Ishikawa (cell line): ENCODE results near the gene GRIA4.

ENCODE experiments used
- CEBPB ChIP-seq: IDR thresholded peaks from 2 replicates; pipeline ENCODE4 v1.6.1; 2012
- CREB1 ChIP-seq: IDR thresholded peaks from 2 replicates; pipeline ENCODE4 v1.6.1; 2012; ENCODE audit warnings: low read depth
- EGR1 ChIP-seq: IDR thresholded peaks from 2 replicates; pipeline ENCODE4 v1.6.1; 2012
- EP300 ChIP-seq: IDR thresholded peaks from 2 replicates; pipeline ENCODE4 v1.6.1; 2012; ENCODE audit warnings: borderline replicate concordance
- FOXM1 ChIP-seq: IDR thresholded peaks from 2 replicates; pipeline ENCODE4 v1.6.1; 2012; ENCODE audit warnings: low read depth, borderline replicate concordance
- NFIC ChIP-seq: IDR thresholded peaks from 2 replicates; pipeline ENCODE4 v1.6.1; 2012
- RAD21 ChIP-seq: IDR thresholded peaks from 2 replicates; pipeline ENCODE4 v1.6.1; 2012; ENCODE audit warnings: low read depth
- TAF1 ChIP-seq: IDR thresholded peaks from 2 replicates; pipeline ENCODE4 v1.6.1; 2012; ENCODE audit warnings: low read depth, mild to moderate bottlenecking
- TCF12 ChIP-seq: IDR thresholded peaks from 2 replicates; pipeline ENCODE4 v1.6.1; 2012; ENCODE audit warnings: low read depth
- TEAD4 ChIP-seq: IDR thresholded peaks from 2 replicates; pipeline ENCODE4 v1.6.1; 2012
- YY1 ChIP-seq: IDR thresholded peaks from 2 replicates; pipeline ENCODE4 v1.6.1; 2012; ENCODE audit warnings: low read depth
- ZBTB7A ChIP-seq: IDR thresholded peaks from 2 replicates; pipeline ENCODE4 v1.6.1; 2012; ENCODE audit warnings: low read depth
- TF ChIP-seq, protein P1 (sequence below): IDR thresholded peaks from 2 replicates; pipeline ENCODE4 v1.6.1; 2012; ENCODE audit warnings: low read depth, mild to moderate bottlenecking
- TF ChIP-seq, protein P2 (sequence below): IDR thresholded peaks from 2 replicates; pipeline ENCODE4 v1.6.1; 2012
- TF ChIP-seq, protein P3 (sequence below): IDR thresholded peaks from 2 replicates; pipeline ENCODE4 v1.6.1; 2012

GRIA4 gene

DNA sequence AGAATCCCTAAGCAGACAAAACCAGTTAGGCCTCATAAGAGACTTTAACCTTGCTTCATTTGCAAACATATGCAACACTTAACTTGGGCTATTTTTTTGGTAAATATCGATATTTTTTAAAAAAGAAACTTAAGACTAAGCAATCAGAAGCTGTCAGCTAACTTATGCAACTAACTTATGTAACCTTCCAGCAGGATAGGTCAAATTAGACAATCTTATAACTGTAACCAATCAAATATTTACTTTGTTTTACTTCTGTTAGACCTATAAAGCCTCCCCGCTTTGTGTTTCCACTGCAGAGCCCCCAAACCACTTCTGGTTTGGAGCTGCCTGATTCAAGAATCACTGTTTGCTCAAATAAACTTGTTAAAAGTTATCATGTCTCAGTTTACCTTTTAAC, 404.2 kb downstream of the GRIA4 start:
- TF ChIP-seq YY1, result no peak
- TF ChIP-seq TAF1, result no peak
- TF ChIP-seq TEAD4, result no peak
- TF ChIP-seq CREB1, result no peak
- TF ChIP-seq, protein P1, sequence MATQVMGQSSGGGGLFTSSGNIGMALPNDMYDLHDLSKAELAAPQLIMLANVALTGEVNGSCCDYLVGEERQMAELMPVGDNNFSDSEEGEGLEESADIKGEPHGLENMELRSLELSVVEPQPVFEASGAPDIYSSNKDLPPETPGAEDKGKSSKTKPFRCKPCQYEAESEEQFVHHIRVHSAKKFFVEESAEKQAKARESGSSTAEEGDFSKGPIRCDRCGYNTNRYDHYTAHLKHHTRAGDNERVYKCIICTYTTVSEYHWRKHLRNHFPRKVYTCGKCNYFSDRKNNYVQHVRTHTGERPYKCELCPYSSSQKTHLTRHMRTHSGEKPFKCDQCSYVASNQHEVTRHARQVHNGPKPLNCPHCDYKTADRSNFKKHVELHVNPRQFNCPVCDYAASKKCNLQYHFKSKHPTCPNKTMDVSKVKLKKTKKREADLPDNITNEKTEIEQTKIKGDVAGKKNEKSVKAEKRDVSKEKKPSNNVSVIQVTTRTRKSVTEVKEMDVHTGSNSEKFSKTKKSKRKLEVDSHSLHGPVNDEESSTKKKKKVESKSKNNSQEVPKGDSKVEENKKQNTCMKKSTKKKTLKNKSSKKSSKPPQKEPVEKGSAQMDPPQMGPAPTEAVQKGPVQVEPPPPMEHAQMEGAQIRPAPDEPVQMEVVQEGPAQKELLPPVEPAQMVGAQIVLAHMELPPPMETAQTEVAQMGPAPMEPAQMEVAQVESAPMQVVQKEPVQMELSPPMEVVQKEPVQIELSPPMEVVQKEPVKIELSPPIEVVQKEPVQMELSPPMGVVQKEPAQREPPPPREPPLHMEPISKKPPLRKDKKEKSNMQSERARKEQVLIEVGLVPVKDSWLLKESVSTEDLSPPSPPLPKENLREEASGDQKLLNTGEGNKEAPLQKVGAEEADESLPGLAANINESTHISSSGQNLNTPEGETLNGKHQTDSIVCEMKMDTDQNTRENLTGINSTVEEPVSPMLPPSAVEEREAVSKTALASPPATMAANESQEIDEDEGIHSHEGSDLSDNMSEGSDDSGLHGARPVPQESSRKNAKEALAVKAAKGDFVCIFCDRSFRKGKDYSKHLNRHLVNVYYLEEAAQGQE, result no peak
- no peak for TF ChIP-seq NFIC
- TF ChIP-seq, protein P2, sequence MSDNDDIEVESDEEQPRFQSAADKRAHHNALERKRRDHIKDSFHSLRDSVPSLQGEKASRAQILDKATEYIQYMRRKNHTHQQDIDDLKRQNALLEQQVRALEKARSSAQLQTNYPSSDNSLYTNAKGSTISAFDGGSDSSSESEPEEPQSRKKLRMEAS, result no peak

DNA sequence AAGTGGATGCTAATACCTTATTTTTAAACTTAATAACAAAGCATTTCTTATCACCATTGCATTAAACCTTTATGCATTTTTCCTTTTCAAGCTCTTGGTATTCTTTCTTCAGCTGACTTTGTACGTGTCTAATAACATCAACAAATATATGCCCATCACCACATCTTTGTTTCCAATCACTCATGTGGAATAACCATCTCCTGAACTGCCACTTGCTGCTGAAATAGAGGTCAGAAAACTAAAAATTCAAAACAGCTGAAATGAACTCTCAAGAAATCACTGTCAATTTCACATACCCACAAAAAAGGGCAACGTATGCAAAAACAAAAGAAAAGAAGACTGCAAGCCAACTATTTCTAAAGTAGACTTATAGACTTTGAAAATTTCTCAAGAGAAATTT, 404.7 kb downstream of the GRIA4 start:
- TF ChIP-seq FOXM1, result no peak
- TF ChIP-seq YY1, result no peak
- no peak for TF ChIP-seq EP300
- no peak for TF ChIP-seq EGR1
- TF ChIP-seq, protein P3, sequence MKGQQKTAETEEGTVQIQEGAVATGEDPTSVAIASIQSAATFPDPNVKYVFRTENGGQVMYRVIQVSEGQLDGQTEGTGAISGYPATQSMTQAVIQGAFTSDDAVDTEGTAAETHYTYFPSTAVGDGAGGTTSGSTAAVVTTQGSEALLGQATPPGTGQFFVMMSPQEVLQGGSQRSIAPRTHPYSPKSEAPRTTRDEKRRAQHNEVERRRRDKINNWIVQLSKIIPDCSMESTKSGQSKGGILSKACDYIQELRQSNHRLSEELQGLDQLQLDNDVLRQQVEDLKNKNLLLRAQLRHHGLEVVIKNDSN, result no peak
- TF ChIP-seq RAD21, result no peak
- TF ChIP-seq, protein P1, result no peak
- TF ChIP-seq CEBPB, result no peak
- no peak for TF ChIP-seq CREB1
- TF ChIP-seq TCF12, result no peak
- no peak for TF ChIP-seq ZBTB7A
- no peak for TF ChIP-seq TAF1
- no peak for TF ChIP-seq TEAD4
- TF ChIP-seq, protein P2, result no peak

DNA sequence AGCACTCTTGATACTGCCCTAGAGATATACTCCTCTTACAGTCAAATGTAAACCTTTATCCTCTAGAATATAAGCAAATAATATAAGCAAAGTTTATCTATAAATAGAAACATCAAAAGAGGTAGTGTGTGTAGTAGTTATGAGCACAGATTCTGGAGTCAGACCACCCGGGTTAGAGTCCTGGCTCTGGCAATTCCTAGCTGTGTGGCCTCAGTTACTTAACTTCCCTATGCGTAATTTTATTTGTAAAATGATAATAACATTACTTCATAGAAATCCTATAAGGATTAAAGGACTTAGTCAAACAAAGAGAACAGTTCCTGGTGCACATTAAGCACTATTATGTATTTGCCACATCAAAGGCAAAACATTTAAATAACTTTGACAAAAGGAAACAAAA, 405.2 kb downstream of the GRIA4 start:
- TF ChIP-seq, protein P3, result no peak
- TF ChIP-seq TAF1 (no peak), NFIC (no peak), EGR1 (no peak), RAD21 (no peak), CREB1 (no peak), YY1 (no peak), TCF12 (no peak), FOXM1 (no peak), CEBPB (no peak), EP300 (no peak), ZBTB7A (no peak), TEAD4 (no peak)
- TF ChIP-seq, protein P2, result no peak
- TF ChIP-seq, protein P1, result no peak

DNA sequence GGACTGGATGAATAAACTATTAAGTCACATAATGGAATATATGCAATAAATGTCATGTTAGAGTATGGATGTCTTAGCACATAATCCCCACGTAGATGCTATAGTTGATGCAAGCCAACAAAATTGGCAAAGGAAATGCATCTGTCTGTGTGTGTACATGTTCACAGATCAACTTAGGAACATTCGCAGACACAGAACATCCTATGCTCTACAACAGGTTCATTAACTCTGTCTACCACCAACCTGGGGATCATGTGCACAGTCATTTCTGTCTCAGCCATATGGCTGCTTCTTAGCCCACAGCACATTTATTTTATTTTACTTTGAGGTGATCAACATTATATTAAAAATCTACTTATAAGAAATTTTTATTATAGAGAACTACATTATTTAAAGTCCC, 407.2 kb downstream of the GRIA4 start:
- no peak for TF ChIP-seq TEAD4
- no peak for TF ChIP-seq CREB1
- TF ChIP-seq FOXM1, result no peak
- TF ChIP-seq, protein P1, result no peak
- TF ChIP-seq ZBTB7A, result no peak
- TF ChIP-seq YY1, result no peak
- TF ChIP-seq TAF1, result no peak
- TF ChIP-seq CEBPB, result no peak
- TF ChIP-seq RAD21, result no peak
- TF ChIP-seq EP300, result no peak
- no peak for TF ChIP-seq NFIC
- TF ChIP-seq TCF12, result no peak
- no peak for TF ChIP-seq EGR1
- TF ChIP-seq, protein P3, result no peak
- TF ChIP-seq, protein P2, result no peak
